Effector memory CD8-positive, alpha-beta T cell (primary cell): ENCODE measurements around the gene ELOVL5.
"Not testable (repeated sequence)": the region's sequence is repeated elsewhere in the genome, so short reads cannot be mapped to it uniquely, and the experiment has no call there.

ENCODE experiments used
- ATAC-seq: fragments of 150-1000 bp; cut with Tn5 transposase; replicated peaks from 2 replicates; pipeline ENCODE4 v1.10.0; 2021; ENCODE audit warnings: mild to moderate bottlenecking, moderate library complexity
- DNase-seq, 3 experiments: peaks; one replicate each; pipeline ENCODE4 v3.0.0; 2021
- H3K27ac Mint-ChIP-seq, 2 donors: one replicate each; pipeline ENCODE4 v1.8.0; 2022; ENCODE audit warnings: mild to moderate bottlenecking in 2 of 2, mixed read lengths in 2 of 2, moderate library complexity in 2 of 2
- H3K27me3 Mint-ChIP-seq, 2 donors: one replicate each; pipeline ENCODE4 v1.8.0; 2022; ENCODE audit warnings: mixed read lengths in 2 of 2
- H3K36me3 Mint-ChIP-seq: one replicate; pipeline ENCODE4 v1.8.0; 2022; ENCODE audit warnings: mild to moderate bottlenecking, moderate library complexity, mixed read lengths; ENCODE audit not compliant: insufficient read depth
- H3K4me1 Mint-ChIP-seq, 2 donors: one replicate each; pipeline ENCODE4 v1.8.0; 2022; ENCODE audit warnings: low read depth in 2 of 2, mixed read lengths in 2 of 2
- H3K4me3 Mint-ChIP-seq, 2 donors: one replicate each; pipeline ENCODE4 v1.8.0; 2022; ENCODE audit warnings: mild to moderate bottlenecking in 2 of 2, mixed read lengths in 2 of 2, moderate library complexity in 2 of 2
- H3K9me3 Mint-ChIP-seq, 2 donors: one replicate each; pipeline ENCODE4 v1.8.0; 2022; ENCODE audit warnings: mixed read lengths in 2 of 2

The ELOVL5 gene

GRCh38 chr6:53349209-53349693 lies 501 bp upstream of the ELOVL5 start:
- peak overlapping the region; percentile 86 to 93 for H3K4me3 Mint-ChIP-seq
- no peaks in the 10 kb centered on the region for H3K9me3 Mint-ChIP-seq
- H3K4me1 Mint-ChIP-seq, result peaks cover 35 to 43% of the 10 kb centered on the region in 2 donors
- H3K36me3 Mint-ChIP-seq, result peaks cover 44% of the 10 kb centered on the region
- DNase-seq, result no peak
- ATAC-seq, result no peak
- peak overlapping the region; percentile 89 to 96 for H3K27ac Mint-ChIP-seq
- H3K27me3 Mint-ChIP-seq, result no peaks in the 10 kb centered on the region

- H3K36me3 Mint-ChIP-seq, result peaks cover 55% of the 10 kb centered on the region
- peak overlapping the region; percentile 86 to 93 for H3K4me3 Mint-ChIP-seq
- peaks cover 46 to 56% of the 10 kb centered on the region in 2 donors for H3K4me1 Mint-ChIP-seq
- H3K9me3 Mint-ChIP-seq, result no peaks in the 10 kb centered on the region
- no peaks in the 10 kb centered on the region for H3K27me3 Mint-ChIP-seq
- H3K27ac Mint-ChIP-seq, result peak overlapping the region; percentile 89 to 96
- DNase-seq (peak in 2 of 3 experiments; percentile 26 to 31), ATAC-seq (peak; percentile 6)
Measured at GRCh38 chr6:53347921-53348370, 804 bp downstream of the ELOVL5 start.

- peak overlapping the region; percentile 89 to 96 for H3K27ac Mint-ChIP-seq
- H3K36me3 Mint-ChIP-seq, result peaks cover 56% of the 10 kb centered on the region
- DNase-seq (peak in 2 of 3 experiments; percentile 18 to 52), ATAC-seq (peak; percentile 7)
- peaks cover 49 to 61% of the 10 kb centered on the region in 2 donors for H3K4me1 Mint-ChIP-seq
- peak overlapping the region; percentile 86 to 93 for H3K4me3 Mint-ChIP-seq
- H3K27me3 Mint-ChIP-seq, result no peaks in the 10 kb centered on the region
- no peaks in the 10 kb centered on the region for H3K9me3 Mint-ChIP-seq
Measured at GRCh38 chr6:53347250-53347920, 1.4 kb downstream of the ELOVL5 start.

DNA sequence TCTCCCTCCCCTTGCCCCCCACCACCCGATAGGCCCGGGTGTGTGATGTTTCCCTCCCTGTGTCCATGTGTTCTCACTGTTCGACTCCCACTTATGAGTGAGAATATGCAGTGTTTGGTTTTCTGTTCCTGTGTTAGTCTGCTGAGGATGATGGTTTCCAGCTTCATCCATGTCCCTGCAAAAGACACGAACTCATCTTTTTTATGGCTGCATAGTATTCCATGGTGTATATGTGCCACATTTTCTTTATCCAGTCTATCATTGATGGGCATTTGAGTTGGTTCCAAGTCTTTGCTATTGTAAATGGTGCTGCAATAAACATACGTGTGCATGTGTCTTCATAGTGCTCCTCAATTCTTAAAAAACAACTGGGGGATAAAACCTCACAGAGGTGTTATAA lies 2.7 kb downstream of the ELOVL5 start:
- Mint-ChIP-seq H3K36me3 (peaks cover 62% of the 10 kb centered on the region), H3K4me3 (peak overlapping the region; percentile 86 to 93), H3K4me1 (peaks cover 62 to 72% of the 10 kb centered on the region in 2 donors), H3K27ac (peak overlapping the region; percentile 89 to 96)
- H3K9me3 Mint-ChIP-seq, DNase-seq, ATAC-seq, H3K27me3 Mint-ChIP-seq: not testable (repeated sequence)

DNA sequence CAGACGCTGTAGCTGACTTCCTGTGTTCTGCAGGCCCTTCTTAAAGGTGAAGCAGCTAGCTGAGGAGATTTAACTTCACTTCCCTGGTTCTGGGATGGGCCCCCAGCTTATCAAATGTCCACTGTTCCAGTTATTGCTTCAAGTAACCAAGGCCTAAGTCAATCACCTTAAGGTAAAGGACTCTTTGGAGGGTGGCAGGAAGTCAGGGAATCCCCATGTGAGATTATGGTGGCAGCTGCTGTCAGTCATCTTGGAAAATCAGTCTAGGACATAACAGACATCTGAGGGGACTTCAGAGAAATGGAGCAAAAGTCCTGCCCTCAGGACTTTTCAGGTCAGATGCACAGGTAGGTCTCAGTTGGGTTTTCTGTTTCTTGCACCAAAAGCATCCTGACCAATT lies 3.8 kb downstream of the ELOVL5 start:
- Mint-ChIP-seq H3K36me3 (peaks cover 65% of the 10 kb centered on the region), H3K27me3 (no peaks in the 10 kb centered on the region), H3K9me3 (no peaks in the 10 kb centered on the region)

GRCh38 chr6:53343092-53343491 lies 5.7 kb downstream of the ELOVL5 start:
- Mint-ChIP-seq H3K27me3 (no peaks in the 10 kb centered on the region), H3K4me1 (peaks cover 76 to 85% of the 10 kb centered on the region in 2 donors), H3K27ac (peak overlapping the region; percentile 59 to 85), H3K36me3 (peaks cover 52% of the 10 kb centered on the region), H3K4me3 (peak overlapping the region; percentile 50 to 72), H3K9me3 (no peaks in the 10 kb centered on the region)
- no peak for DNase-seq
- ATAC-seq, result no peak

More for the DNA sequence above, 3.8 kb downstream of the ELOVL5 start:
- Mint-ChIP-seq H3K4me3 (peak overlapping the region; percentile 50 to 72), H3K27ac (peak overlapping the region; percentile 79 to 89), H3K4me1 (peaks cover 68 to 78% of the 10 kb centered on the region in 2 donors)
- DNase-seq, result no peak
- no peak for ATAC-seq

DNA sequence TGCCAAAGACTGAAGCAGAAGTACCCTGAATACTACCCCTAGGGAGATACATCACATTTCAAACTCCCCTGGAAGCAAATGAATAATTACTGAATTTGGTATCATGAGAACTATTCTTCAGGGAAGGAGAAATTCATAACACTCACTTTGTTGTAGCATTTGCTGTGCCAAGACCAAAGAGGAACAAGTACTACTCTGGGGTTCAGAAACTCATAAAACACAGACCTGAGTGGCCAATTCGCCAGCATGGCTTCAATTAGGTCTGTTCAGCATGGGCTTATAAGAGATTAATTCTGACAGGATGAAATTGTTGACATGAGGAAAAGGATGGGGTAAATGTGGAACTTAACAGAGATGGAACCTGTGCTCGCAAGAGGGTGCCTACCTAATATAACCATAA lies 6.5 kb downstream of the ELOVL5 start:
- no peaks in the 10 kb centered on the region for H3K27me3 Mint-ChIP-seq
- ATAC-seq, result no peak
- H3K4me3 Mint-ChIP-seq, result peak overlapping the region; percentile 46 to 72
- peak overlapping the region; percentile 85 to 87 for H3K27ac Mint-ChIP-seq
- H3K4me1 Mint-ChIP-seq, result peaks cover 79 to 88% of the 10 kb centered on the region in 2 donors
- no peaks in the 10 kb centered on the region for H3K9me3 Mint-ChIP-seq
- DNase-seq, result no peak
- peaks cover 54% of the 10 kb centered on the region for H3K36me3 Mint-ChIP-seq

DNA sequence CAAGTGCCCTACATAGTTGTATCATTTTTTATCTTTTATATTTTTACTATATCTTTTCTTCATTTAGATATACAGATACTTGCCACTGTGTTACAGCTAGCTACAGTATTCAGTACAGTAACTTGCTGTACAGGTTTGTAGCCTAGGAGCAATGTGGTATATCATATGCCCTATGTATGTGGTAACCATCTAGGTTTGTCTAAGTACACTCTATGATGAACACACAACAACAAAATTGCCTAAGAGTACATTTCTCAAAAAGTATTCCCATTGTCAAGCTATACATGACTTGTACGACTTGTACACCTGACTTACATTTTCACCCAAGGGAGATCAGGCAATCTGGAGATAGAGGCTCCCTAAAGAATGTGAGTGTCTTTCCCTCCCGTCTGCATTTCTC lies 8.2 kb downstream of the ELOVL5 start:
- Mint-ChIP-seq H3K9me3 (no peaks in the 10 kb centered on the region), H3K27ac (no peak overlapping the region), H3K4me3 (peak overlapping the region in 1 of 2 donors; percentile 14), H3K36me3 (peaks cover 60% of the 10 kb centered on the region), H3K4me1 (peaks cover 78 to 84% of the 10 kb centered on the region in 2 donors), H3K27me3 (no peaks in the 10 kb centered on the region)
- no peak for DNase-seq
- no peak for ATAC-seq

- peak overlapping the region in 1 of 2 donors; percentile 99 for H3K27ac Mint-ChIP-seq
- peaks cover 80 to 84% of the 10 kb centered on the region in 2 donors for H3K4me1 Mint-ChIP-seq
- no peaks in the 10 kb centered on the region for H3K27me3 Mint-ChIP-seq
- peaks cover 64% of the 10 kb centered on the region for H3K36me3 Mint-ChIP-seq
- ATAC-seq (no peak), DNase-seq (no peak)
- H3K4me3 Mint-ChIP-seq, result no peak overlapping the region
- H3K9me3 Mint-ChIP-seq, result no peaks in the 10 kb centered on the region
Measured at GRCh38 chr6:53339424-53339823, 9.3 kb downstream of the ELOVL5 start.

DNA sequence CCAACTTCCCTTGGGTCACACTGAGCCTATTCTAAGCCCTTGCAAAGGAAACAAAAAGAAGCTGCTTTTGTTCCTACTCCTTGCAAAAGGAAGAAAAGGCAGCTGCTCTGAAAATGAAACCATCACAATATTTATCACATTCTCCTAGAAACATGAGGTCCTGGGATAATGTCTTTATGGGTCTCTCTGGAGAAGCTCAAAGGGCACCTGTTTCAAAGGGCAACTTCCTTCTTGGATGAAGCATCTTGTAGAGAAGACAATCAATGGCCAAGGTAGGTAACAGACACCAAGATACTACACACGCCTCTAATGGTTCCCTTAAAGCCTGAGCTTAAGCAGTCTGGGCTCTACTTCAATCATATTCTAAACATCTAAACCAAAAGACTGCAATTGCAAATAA lies 10.4 kb downstream of the ELOVL5 start:
- Mint-ChIP-seq H3K4me1 (peaks cover 78 to 79% of the 10 kb centered on the region in 2 donors), H3K9me3 (no peaks in the 10 kb centered on the region), H3K27ac (peak overlapping the region; percentile 97 to 99), H3K4me3 (peak overlapping the region in 1 of 2 donors; percentile 51), H3K27me3 (no peaks in the 10 kb centered on the region), H3K36me3 (peaks cover 58% of the 10 kb centered on the region)
- ATAC-seq (no peak), DNase-seq (no peak)

GRCh38 chr6:53336070-53336469 lies 12.7 kb downstream of the ELOVL5 start:
- DNase-seq (no peak), ATAC-seq (no peak)
- Mint-ChIP-seq H3K4me1 (peaks cover 78 to 83% of the 10 kb centered on the region in 2 donors), H3K27me3 (no peaks in the 10 kb centered on the region), H3K36me3 (peaks cover 53% of the 10 kb centered on the region), H3K9me3 (no peaks in the 10 kb centered on the region), H3K4me3 (peak overlapping the region; percentile 88 to 89), H3K27ac (peak overlapping the region; percentile 97 to 99)

DNA sequence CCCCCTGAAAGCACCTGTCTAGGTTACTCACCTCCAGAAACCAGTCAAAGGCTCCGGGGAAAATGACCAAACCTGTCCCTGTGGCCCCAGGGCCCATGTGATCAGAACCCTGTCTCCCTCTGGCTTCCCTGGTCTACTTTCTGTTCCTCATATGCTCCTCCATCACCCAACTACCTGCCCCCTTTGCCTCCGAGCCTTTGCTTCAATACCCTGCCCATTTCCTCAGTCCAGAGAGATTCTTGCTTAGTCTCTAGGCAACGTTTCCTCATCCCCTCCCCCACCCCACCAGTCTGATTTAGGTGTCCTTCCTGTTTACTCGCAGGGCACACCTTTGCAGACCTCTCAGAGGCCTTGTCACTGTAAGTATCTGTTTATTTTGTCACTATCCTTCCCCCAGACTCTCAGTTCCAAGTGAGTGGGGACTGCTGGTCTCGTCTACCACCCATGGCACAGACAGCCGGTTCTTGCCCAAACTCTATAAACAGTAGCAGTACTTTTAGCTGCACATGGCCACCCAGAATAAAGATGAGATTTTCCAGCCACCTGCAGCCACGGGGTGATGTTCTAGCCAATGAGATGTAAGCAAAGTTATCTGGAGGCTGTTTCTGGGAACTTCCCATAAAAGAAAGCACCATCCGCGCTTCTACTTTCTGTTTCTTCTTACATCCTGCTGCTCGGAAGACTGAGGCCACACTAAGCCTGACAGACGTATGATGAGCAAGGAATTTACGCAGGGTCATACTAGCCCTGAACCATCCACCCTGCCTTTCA lies 13.3 kb downstream of the ELOVL5 start:
- peaks cover 76 to 81% of the 10 kb centered on the region in 2 donors for H3K4me1 Mint-ChIP-seq
- peak; percentile 63 to 75 (median 63) for DNase-seq

More for the DNA sequence above, 13.3 kb downstream of the ELOVL5 start:
- Mint-ChIP-seq H3K4me3 (peak overlapping the region; percentile 88 to 89), H3K36me3 (peaks cover 47% of the 10 kb centered on the region), H3K27ac (peak overlapping the region; percentile 97 to 99), H3K9me3 (no peaks in the 10 kb centered on the region), H3K27me3 (no peaks in the 10 kb centered on the region)
- peak; percentile 79 for ATAC-seq
